ENCODE measurements around the gene NCMAP. TPM values are rescaled to one million over a fixed set of nuclear protein-coding genes. Genes with fewer than 3 reads are reported as not detected.
A peak's percentile ranks its signal among the peaks of the same experiment; 100 is the strongest.

The NCMAP gene
- total RNA-seq, 1 donor from 2014 or later, result not detected

- no peak for DNase-seq
- H3K27ac Mint-ChIP-seq (ENCODE audit: unreplicated experiment), result no peak overlapping the region
- no peak for TF ChIP-seq CTCF (IDR thresholded peaks at IDR 0.05; ENCODE audit: partially characterized antibody, unreplicated experiment)
These were observed 24.9 kb downstream of the NCMAP start for GRCh38 chr1:24580756-24581155.

GRCh38 chr1:24584171-24584647, 28.3 kb downstream of the NCMAP start:
- DNase-seq, result no peak
- Mint-ChIP-seq H3K27me3 (ENCODE audit: unreplicated experiment) (peaks cover 2% of the 10 kb centered on the region), H3K27ac (ENCODE audit: unreplicated experiment) (no peak overlapping the region), H3K9me3 (ENCODE audit: unreplicated experiment) (peaks cover 2% of the 10 kb centered on the region), H3K4me1 (ENCODE audit: low read depth, unreplicated experiment) (no peaks in the 10 kb centered on the region), H3K4me3 (ENCODE audit: unreplicated experiment) (no peak overlapping the region), H3K36me3 (ENCODE audit: unreplicated experiment) (peaks cover 5% of the 10 kb centered on the region)
- no peak for TF ChIP-seq CTCF (IDR thresholded peaks at IDR 0.05; ENCODE audit: partially characterized antibody, unreplicated experiment)

More at GRCh38 chr1:24580756-24581155, 24.9 kb downstream of the NCMAP start:
- H3K27me3 Mint-ChIP-seq (ENCODE audit: unreplicated experiment), result peaks cover 2% of the 10 kb centered on the region
- peaks cover 2% of the 10 kb centered on the region for H3K9me3 Mint-ChIP-seq (ENCODE audit: unreplicated experiment)
- no peaks in the 10 kb centered on the region for H3K4me1 Mint-ChIP-seq (ENCODE audit: low read depth, unreplicated experiment)
- H3K36me3 Mint-ChIP-seq (ENCODE audit: unreplicated experiment), result peaks cover 5% of the 10 kb centered on the region
- no peak overlapping the region for H3K4me3 Mint-ChIP-seq (ENCODE audit: unreplicated experiment)

- H3K27ac Mint-ChIP-seq (ENCODE audit: unreplicated experiment), result no peak overlapping the region
- no peak overlapping the region for H3K4me3 Mint-ChIP-seq (ENCODE audit: unreplicated experiment)
- peaks cover 5% of the 10 kb centered on the region for H3K36me3 Mint-ChIP-seq (ENCODE audit: unreplicated experiment)
- no peaks in the 10 kb centered on the region for H3K9me3 Mint-ChIP-seq (ENCODE audit: unreplicated experiment)
- no peak for DNase-seq
- H3K4me1 Mint-ChIP-seq (ENCODE audit: low read depth, unreplicated experiment), result no peaks in the 10 kb centered on the region
- no peak for TF ChIP-seq CTCF (IDR thresholded peaks at IDR 0.05; ENCODE audit: partially characterized antibody, unreplicated experiment)
- H3K27me3 Mint-ChIP-seq (ENCODE audit: unreplicated experiment), result peaks cover 2% of the 10 kb centered on the region
These were observed 30.2 kb downstream of the NCMAP start for GRCh38 chr1:24586119-24586518.

GRCh38 chr1:24586970-24587820, 31.3 kb downstream of the NCMAP start:
- H3K27me3 Mint-ChIP-seq (ENCODE audit: unreplicated experiment), result peaks cover 2% of the 10 kb centered on the region
- no peak overlapping the region for H3K27ac Mint-ChIP-seq (ENCODE audit: unreplicated experiment)
- TF ChIP-seq CTCF (IDR thresholded peaks at IDR 0.05; ENCODE audit: partially characterized antibody, unreplicated experiment), result peak; percentile 73
- H3K4me1 Mint-ChIP-seq (ENCODE audit: low read depth, unreplicated experiment), result no peaks in the 10 kb centered on the region
- no peak for DNase-seq
- H3K36me3 Mint-ChIP-seq (ENCODE audit: unreplicated experiment), result peaks cover 4% of the 10 kb centered on the region
- H3K4me3 Mint-ChIP-seq (ENCODE audit: unreplicated experiment), result no peak overlapping the region
- no peaks in the 10 kb centered on the region for H3K9me3 Mint-ChIP-seq (ENCODE audit: unreplicated experiment)

GRCh38 chr1:24588573-24588972, 32.7 kb downstream of the NCMAP start:
- Mint-ChIP-seq H3K9me3 (ENCODE audit: unreplicated experiment) (no peaks in the 10 kb centered on the region), H3K27ac (ENCODE audit: unreplicated experiment) (no peak overlapping the region), H3K27me3 (ENCODE audit: unreplicated experiment) (no peaks in the 10 kb centered on the region), H3K4me3 (ENCODE audit: unreplicated experiment) (no peak overlapping the region), H3K4me1 (ENCODE audit: low read depth, unreplicated experiment) (no peaks in the 10 kb centered on the region), H3K36me3 (ENCODE audit: unreplicated experiment) (no peaks in the 10 kb centered on the region)
- TF ChIP-seq CTCF (IDR thresholded peaks at IDR 0.05; ENCODE audit: partially characterized antibody, unreplicated experiment), result no peak
- no peak for DNase-seq
